NCI-H345 treated with DMSO at 0.1 percent for 48 hours (cell line): ENCODE results near the gene TP73.

Experiments
- DNase-seq: peaks from one replicate; lab custom pipeline; 2025; ENCODE audit not compliant: unreplicated experiment; lab: John Stamatoyannopoulos, UW

Gene TP73

GRCh38 chr1:3633344-3634058, 18.8 kb upstream of the TP73 start:
- no peak for DNase-seq

GRCh38 chr1:3634059-3634800, 18.1 kb upstream of the TP73 start:
- DNase-seq = no peak

GRCh38 chr1:3636080-3636479, 16.2 kb upstream of the TP73 start:
- DNase-seq = no peak

DNA sequence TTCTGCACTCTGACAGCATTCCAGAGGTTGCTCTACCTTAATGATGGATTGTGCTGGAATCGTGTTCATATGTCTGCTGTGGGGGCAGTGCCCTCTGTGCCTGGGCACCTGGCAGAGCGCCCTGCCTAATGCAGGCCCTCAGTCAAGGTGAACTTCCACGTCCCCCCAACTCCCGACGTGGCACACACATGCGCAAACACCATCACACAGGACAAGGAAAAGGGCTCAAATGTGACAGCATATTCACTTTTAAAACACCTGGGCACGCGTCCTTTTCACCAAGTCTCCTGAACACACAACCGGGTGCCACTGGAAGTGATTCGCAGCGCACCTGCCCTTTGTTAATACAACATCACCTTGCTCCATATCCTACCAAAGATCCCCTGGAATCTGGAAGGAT, 15.8 kb upstream of the TP73 start:
- no peak for DNase-seq

DNA sequence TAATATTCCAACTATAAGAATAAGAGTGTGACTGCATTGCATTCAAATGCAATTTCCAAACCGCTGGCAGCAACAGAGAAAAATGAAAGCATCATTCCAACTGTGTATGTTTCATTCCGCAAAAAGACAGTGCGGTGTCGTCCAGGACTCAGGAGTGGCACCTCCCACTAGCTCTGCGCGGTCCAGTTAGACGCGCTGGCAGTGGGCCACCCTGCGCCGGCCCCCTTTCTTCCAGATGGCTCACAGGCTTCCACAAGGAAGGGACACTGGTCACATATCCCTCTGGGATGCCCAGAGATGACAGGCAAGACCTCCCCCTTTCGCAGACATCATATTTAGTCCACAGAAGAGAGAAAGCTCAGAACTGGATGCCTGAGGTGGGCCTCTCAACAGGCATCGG, 14.3 kb upstream of the TP73 start:
- DNase-seq = no peak

GRCh38 chr1:3638676-3639075, 13.6 kb upstream of the TP73 start:
- DNase-seq = no peak

- DNase-seq = no peak
Measured at GRCh38 chr1:3639397-3639911, 12.9 kb upstream of the TP73 start.

DNA sequence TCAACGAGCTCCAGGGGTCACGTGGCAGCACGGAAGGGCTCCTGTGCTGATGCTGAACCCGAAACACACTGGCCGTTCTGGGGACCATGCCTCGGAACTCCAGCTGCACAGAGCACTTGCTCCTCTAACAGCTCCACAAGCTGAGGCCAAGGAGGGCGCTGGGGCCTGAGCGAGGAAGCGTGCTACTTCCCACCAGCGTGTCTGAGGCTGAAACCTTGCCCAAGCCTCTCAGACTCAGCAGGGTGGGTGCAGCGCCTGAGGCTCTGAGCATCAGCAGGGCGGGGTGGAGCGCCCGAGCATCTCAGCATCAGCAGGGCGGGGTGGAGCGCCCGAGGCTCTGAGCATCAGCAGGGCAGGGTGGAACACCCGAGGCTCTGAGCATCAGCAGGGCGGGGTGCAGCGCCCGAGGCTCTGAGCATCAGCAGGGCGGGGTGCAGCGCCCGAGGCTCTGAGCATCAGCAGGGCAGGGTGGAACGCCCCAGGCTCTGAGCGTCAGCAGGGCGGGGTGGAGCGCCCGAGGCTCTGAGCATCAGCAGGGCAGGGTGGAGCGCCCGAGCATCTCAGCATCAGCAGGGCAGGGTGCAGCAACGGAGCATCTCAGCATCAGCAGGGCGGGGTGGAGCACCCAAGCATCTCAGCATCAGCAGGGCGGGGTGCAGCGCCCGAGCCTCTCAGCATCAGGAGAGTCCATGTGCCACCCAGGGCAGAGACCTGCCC, 12.0 kb upstream of the TP73 start:
- no peak for DNase-seq

DNA sequence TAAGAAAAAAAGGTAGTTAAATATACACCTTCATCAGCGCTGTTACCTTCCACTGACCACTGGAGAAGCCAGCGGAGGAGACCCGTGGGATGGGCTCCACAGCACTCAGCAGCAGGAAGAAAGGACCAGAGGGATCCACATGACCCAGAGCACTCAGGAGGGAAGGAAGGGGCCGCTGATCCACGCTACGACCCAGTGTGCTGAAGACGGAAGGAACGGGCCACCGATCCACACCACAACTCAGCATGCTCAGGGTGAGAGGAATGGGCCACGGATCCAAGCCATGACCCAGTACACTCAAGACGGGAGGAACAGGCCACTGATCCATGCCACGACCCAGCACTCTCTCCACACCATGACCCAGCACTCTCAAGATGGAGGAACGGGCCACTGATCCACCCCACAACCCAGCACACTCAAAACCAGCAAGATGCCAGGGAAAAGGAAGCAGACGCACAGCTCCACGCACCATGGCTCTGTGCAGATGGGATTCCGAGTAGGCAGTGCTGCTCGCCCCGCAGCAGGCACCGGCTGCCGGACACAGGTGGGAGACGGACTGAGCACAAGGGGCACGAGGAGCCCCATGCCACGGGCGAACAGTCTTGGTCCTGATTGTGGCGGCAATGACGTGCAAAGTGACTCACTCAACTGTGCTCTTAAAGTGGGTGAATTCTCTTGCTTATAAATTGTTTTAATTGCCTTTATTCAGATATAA, 11.1 kb upstream of the TP73 start:
- DNase-seq = no peak

DNA sequence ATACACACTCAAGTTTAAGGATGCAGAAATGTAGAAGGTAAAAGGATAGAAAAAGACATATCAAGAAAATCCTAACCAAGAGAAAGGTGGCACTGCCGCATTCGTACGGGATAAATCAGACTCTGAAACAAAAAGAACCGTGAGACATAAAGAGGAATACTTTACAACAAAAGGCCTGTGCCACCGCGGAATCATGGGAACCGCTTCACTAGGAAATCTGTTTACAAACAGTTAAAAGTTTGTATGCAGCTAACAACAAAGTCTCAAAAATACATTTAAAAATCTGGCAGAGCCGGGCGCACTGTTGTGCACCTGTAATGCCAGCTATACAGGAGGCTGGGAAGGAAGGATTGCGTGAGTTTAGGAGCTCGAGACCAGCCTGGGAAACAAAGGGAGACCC, 10.5 kb upstream of the TP73 start:
- DNase-seq = no peak

DNA sequence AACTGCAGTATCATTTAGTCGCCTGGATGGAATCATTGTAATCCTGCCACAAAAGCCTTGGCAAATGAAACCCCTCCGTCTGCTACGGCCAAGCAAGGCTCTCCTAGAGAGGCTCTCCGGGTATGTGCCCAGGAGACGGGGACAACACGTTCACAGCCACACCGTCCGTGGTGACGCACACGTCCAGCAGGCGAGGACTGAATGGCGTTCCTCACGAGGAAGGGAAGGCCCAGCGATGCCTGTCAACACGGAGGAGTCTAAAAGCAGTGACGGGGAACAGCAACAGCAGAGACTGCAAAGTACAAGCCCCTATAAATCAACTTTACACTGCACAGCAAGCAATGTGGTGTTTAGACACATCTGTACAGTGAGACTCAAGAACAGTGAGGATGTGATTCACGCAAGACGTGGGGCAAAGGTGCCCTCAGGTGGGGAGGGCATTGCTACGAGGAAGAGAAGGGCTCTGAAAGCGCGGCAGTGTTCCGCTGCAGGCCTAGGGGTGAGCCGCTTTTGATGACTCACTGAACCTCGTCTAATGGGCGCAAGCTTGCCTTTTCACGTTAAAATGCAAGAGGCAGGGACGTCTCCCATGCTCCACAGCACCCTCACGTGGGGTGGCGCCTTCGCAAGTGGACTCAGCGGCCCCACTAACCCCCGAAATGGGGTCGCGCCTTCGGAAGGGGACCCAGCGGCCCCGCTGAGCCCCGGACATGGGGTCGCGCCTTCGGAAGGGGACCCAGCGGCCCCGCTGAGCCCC, 9.2 kb upstream of the TP73 start:
- no peak for DNase-seq

DNA sequence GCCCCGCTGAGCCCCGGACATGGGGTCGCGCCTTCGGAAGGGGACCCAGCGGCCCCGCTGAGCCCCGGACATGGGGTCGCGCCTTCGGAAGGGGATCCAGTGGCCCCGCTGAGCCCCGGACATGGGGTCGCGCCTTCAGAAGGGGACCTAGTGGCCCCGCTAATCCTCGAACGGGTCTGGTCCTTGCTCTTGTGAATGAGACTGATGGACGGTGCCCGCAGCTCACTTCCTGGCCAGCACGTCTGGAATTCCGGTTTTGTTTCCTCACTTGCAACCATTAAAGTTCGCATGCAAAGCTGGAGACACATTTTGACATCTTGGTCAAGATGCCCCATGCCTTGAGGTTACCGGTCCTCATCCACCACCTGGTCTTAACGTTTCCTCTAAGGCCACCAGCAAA, 8.0 kb upstream of the TP73 start:
- DNase-seq = no peak

DNA sequence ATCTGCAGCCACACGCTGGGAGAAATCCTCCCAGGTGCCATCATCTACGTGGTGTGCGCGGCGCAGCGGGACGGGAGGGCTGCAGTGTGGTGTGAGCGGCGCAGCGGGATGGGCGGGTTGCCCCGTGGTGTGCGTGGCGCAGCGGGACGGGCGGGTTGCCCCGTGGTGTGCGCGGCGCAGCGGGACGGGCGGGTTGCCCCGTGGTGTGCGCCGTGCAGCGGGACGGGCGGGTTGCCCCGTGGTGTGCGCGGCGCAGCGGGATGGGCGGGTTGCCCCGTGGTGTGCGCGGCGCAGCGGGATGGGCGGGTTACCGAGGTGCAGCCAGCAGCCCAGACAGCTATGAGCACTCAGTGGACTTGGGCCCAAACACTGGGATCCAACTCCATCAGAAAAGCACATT, 7.1 kb upstream of the TP73 start:
- DNase-seq = no peak

DNA sequence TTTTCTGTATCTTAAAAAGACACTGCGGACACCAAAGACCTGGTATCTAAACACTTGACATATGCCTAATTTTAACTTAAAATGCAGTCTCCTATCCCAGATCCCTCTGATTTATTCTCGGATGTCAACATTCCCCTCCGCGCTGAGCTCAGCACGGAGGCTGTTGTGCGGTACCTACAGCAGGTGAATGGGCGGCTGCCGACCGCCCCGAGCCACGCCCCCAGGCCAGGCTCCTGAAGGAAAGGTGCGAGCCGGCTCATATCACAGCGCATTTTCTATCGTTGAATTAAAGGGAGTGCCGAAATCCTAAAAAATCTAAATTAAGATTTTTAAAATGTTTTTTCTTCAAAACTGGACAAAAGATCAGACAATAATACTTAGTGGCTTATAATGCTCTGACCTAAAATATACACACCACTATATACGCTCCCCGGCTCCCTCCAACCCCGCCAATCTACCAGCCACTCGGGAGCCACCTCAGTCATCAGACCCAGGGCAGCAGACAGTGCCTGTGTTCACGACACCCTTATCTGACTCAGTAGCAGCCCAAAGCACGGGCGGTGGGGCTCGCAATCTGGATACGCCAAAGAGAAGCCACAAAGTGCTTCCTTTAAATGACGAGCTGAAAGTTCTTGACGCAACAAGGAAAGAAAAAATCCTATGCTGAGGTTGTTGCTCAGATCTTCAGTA, 6.5 kb upstream of the TP73 start:
- no peak for DNase-seq

GRCh38 chr1:3646596-3646995, 5.7 kb upstream of the TP73 start:
- no peak for DNase-seq

- peak; percentile 92 for DNase-seq
Measured at GRCh38 chr1:3649342-3650247, 2.7 kb upstream of the TP73 start, which contains the start of gene WRAP73. TSS of gene WRAP73 (minus strand) at chr1:3650103. CDS start at chr1:3649999, 104 bp downstream.

DNA sequence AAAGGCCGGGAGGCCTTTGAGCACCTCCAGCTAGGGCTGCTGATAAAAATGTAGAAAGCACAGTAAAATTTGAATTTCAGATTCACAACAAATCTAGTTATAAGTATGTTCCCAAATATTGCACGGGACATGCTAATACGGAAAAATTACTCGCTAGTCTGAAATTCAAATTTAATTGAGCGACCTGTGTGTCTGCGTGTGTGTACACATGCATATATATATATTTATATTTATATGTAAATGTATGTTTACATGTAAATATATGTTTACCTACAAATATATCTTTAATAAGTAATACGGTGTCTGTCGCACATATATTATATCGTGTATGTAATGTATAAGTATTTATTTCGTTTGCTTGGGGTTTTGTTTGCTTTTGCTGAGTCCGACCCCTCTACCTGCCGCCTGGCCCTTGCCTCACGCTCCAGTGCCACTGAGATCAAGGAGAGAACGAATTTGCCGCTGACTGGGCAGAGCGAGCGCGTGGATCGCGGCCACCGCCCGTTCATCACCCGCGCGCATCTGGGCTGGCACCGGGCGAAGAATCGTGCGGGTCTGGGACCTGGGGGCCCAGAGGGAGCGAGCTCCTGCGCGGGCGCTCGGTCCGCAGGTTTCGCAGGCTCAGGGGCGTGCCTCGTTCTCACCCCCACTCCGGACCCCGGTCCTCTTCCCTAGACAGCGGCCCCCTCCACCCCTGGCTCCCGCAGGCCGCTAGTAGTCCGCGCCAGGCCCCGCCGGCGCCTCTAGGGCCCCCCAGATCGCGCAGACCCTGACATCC, 1.9 kb upstream of the TP73 start:
- DNase-seq = no peak
